Testis (tissue), 3 donors: Measurements from ENCODE around the gene TNFAIP8L2. TPM values are rescaled to one million over a fixed set of nuclear protein-coding genes. Genes with fewer than 3 reads are reported as not detected.

Experiments used
- DNase-seq: peaks from one replicate; pipeline ENCODE4 v3.0.0-alpha.2; 2019
- H3K27ac ChIP-seq, 2 donors: fragments of 200-600 bp; sonication (generic); one replicate each; pipeline ENCODE4 v1.5.1; 2019
- H3K27me3 ChIP-seq: fragments of 200-600 bp; sonication (generic); one replicate; pipeline ENCODE4 v1.5.1; 2019
- H3K36me3 ChIP-seq: fragments of 200-600 bp; sonication (generic); one replicate; pipeline ENCODE4 v1.5.1; 2017; ENCODE audit warnings: low read depth; ENCODE audit errors: missing control alignments
- H3K4me1 ChIP-seq: fragments of 200-600 bp; sonication (generic); one replicate; pipeline ENCODE4 v1.5.1; 2019
- H3K4me3 ChIP-seq, 2 donors: fragments of 200-600 bp; sonication (generic); one replicate each; pipeline ENCODE4 v1.5.1; 2017 to 2019
- H3K9me3 ChIP-seq: fragments of 200-600 bp; sonication (generic); one replicate; pipeline ENCODE4 v1.5.1; 2017
- POLR2A ChIP-seq: fragments of 450-650 bp; IDR thresholded peaks from one replicate; pipeline ENCODE4 v1.6.1; 2017; ENCODE audit warnings: antibody characterized with exemption, mild to moderate bottlenecking, moderate library complexity
- WGBS, 2 donors: methylation state at CpG; one replicate each; pipeline ENCODE4 v1.1.5; 2018; 5-methylcytosine and 5-hydroxymethylcytosine counted together
- intact Hi-C: fragments of 100-400 bp; cut with DNase I; formaldehyde crosslinking; loops from one replicate; pipeline ENCODE4 v1.15.1; 2023; ENCODE audit warnings: low total_unique reads
- polyA plus RNA-seq: library from polyadenylated mRNA; stranded (reverse); fragments of 350-450 nt; fragmentation: Illumina TruSeq; extraction: RNeasy Lipid Tissue Mini Kit (QIAGEN cat#74804); gene quantifications from one replicate; pipeline ENCODE4 v1.2.3, GENCODE V29; 2014; ENCODE audit warnings: low read depth, low replicate concordance; ENCODE audit not compliant: insufficient read depth
- total RNA-seq, 2 donors: library from RNA; depleted of rRNA; stranded (reverse); fragments of >200 nt; gene quantifications; one replicate each; pipeline ENCODE4 v1.2.3, GENCODE V29; 2016
- TF ChIP-seq, protein P1 (sequence below), 3 experiments: fragments of 450-650 bp in 2 of 3; fragments of 200-600 bp in 1 of 3; sonication (generic) in 1 of 3; IDR thresholded peaks; one replicate each; pipeline ENCODE4 v1.5.1; 2016 to 2019; ENCODE audit warnings: antibody characterized with exemption in 3 of 3, mild to moderate bottlenecking in 2 of 3, moderate library complexity in 1 of 3

The TNFAIP8L2 gene
- total and polyA plus RNA-seq, 3 donors from 2014 or later = 0.55 to 2.1 (median 0.99) TPM

DNA sequence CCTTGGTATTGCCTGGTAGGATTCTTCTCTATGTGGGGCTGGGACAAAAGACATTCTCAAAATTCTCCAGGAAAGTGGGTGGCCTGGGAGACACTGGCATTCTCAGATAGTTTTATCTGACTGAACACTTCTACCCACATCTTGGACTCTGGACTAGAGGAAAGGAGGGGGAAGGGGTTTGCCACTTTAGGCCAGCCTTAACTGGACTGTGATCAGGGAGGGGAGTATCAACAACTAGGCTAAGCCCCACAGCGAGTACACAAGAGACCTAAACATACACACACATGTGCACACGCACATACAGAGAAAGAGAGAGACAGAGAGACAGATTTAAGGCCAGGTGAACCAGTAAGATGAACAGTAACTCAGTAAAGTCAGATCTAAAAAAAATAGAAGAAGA is 8.8 kb upstream of the TNFAIP8L2 start:
- Histone ChIP-seq H3K36me3 (no peaks in the 10 kb centered on the region), H3K9me3 (no peaks in the 10 kb centered on the region), H3K27me3 (no peaks in the 10 kb centered on the region), H3K27ac (peak overlapping the region; percentile 66 to 85), H3K4me1 (peaks cover 46% of the 10 kb centered on the region), H3K4me3 (peak overlapping the region in 1 of 2 donors; percentile 93)
- intact Hi-C loops = no loop called here
- TF ChIP-seq POLR2A = no peak
- TF ChIP-seq, protein P1, sequence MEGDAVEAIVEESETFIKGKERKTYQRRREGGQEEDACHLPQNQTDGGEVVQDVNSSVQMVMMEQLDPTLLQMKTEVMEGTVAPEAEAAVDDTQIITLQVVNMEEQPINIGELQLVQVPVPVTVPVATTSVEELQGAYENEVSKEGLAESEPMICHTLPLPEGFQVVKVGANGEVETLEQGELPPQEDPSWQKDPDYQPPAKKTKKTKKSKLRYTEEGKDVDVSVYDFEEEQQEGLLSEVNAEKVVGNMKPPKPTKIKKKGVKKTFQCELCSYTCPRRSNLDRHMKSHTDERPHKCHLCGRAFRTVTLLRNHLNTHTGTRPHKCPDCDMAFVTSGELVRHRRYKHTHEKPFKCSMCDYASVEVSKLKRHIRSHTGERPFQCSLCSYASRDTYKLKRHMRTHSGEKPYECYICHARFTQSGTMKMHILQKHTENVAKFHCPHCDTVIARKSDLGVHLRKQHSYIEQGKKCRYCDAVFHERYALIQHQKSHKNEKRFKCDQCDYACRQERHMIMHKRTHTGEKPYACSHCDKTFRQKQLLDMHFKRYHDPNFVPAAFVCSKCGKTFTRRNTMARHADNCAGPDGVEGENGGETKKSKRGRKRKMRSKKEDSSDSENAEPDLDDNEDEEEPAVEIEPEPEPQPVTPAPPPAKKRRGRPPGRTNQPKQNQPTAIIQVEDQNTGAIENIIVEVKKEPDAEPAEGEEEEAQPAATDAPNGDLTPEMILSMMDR (IDR thresholded peaks at IDR 0.05) = no peak
- DNase-seq = no peak
- WGBS, 2 donors = 63 to 74% methylated on average over 2 of the region's 2 CpGs

GRCh38 chr1:151157067-151157531 is 650 bp downstream of the TNFAIP8L2 start:
- 85 to 89% methylated on average over 6 of the region's 6 CpGs for WGBS, 2 donors
- no peak for TF ChIP-seq POLR2A
- TF ChIP-seq, protein P1 (IDR thresholded peaks at IDR 0.05) = no peak
- H3K36me3 ChIP-seq = no peaks in the 10 kb centered on the region
- H3K4me1 ChIP-seq = peaks cover 4% of the 10 kb centered on the region
- intact Hi-C loops = no loop called here
- no peak overlapping the region for H3K4me3 ChIP-seq
- no peak for DNase-seq
- H3K27me3 ChIP-seq = no peaks in the 10 kb centered on the region
- no peaks in the 10 kb centered on the region for H3K9me3 ChIP-seq
- H3K27ac ChIP-seq = no peak overlapping the region

DNA sequence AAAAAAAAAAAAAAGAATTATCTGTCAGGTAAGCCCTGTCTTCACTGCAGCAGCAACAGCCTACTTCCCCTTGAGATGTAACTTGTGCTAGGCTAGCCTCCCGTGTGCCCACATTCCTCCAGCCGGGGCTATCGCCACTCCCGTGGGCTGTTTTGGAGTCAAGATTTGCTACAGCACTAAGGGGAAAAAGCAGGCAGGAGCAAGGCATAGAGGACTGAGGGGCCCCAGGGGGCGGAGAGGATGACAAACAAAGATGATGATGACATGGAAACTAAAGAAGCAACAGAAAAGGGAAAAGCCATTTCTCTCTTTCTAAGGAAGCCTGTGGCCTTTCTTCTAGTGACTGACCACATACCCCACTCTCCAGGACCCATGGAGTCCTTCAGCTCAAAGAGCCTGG is 1.9 kb downstream of the TNFAIP8L2 start:
- Histone ChIP-seq H3K4me3 (no peak overlapping the region), H3K4me1 (peaks cover 4% of the 10 kb centered on the region), H3K9me3 (no peaks in the 10 kb centered on the region), H3K27ac (no peak overlapping the region), H3K27me3 (no peaks in the 10 kb centered on the region), H3K36me3 (no peaks in the 10 kb centered on the region)
- intact Hi-C loops = no loop called here
- no peak for DNase-seq
- WGBS, 2 donors = 71 to 77% methylated on average over 5 of the region's 5 CpGs
- TF ChIP-seq, protein P1 (IDR thresholded peaks at IDR 0.05) = no peak
- TF ChIP-seq POLR2A = no peak

- Histone ChIP-seq H3K4me3 (no peak overlapping the region), H3K4me1 (peaks cover 4% of the 10 kb centered on the region), H3K9me3 (no peaks in the 10 kb centered on the region), H3K36me3 (no peaks in the 10 kb centered on the region), H3K27ac (no peak overlapping the region), H3K27me3 (no peaks in the 10 kb centered on the region)
- WGBS, 2 donors = 81 to 84% methylated on average over 19 to 22 of the region's 22 CpGs
- intact Hi-C loops = no loop called here
- no peak for DNase-seq
- TF ChIP-seq, protein P1 (IDR thresholded peaks at IDR 0.05) = no peak
- TF ChIP-seq POLR2A = no peak
Observed at GRCh38 chr1:151158751-151159251, 2.4 kb downstream of the TNFAIP8L2 start.

DNA sequence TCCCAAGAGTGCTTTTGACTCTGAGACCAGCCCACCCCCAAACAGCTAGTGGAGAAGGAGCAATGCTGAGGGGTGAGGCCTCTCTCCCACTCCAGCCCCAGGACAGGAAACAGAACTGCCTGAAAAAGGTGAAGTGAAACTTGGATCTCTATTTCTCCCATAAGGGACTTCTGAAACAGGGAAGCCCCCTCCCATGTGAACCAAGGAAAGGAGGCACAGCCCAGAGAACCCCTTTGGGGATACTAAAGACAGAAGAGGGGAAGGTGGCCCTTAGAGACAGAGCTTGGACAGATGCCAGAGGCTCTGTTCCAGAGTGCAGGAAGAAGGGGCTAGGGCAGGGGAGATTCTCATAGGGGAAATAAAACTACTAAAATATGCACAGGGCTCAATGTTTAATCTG is 2.9 kb downstream of the TNFAIP8L2 start:
- DNase-seq = no peak
- Histone ChIP-seq H3K9me3 (no peaks in the 10 kb centered on the region), H3K27me3 (no peaks in the 10 kb centered on the region), H3K4me3 (no peak overlapping the region), H3K27ac (no peak overlapping the region), H3K36me3 (no peaks in the 10 kb centered on the region), H3K4me1 (peaks cover 8% of the 10 kb centered on the region)
- TF ChIP-seq, protein P1 (IDR thresholded peaks at IDR 0.05) = no peak
- TF ChIP-seq POLR2A = no peak
- intact Hi-C loops = no loop called here
